HEK293 (cell line): ENCODE measurements around the gene IP6K2.

ENCODE experiments used
- ZIC2 ChIP-seq: fragments of 450-650 bp; formaldehyde crosslinking; IDR thresholded peaks from 2 replicates; pipeline ENCODE4 v1.5.1; 2016; ENCODE audit warnings: missing biosample characterization, missing genetic modification characterization
- ZNF121 ChIP-seq: fragments of 450-650 bp; formaldehyde crosslinking; IDR thresholded peaks from 2 replicates; pipeline ENCODE4 v1.5.1; 2016; ENCODE audit warnings: missing biosample characterization, missing genetic modification characterization
- ZNF223 ChIP-seq: fragments of 450-650 bp; formaldehyde crosslinking; IDR thresholded peaks from 2 replicates; pipeline ENCODE4 v1.5.1; 2016; ENCODE audit warnings: missing biosample characterization, missing genetic modification characterization
- ZNF324 ChIP-seq: fragments of 450-650 bp; formaldehyde crosslinking; IDR thresholded peaks from 2 replicates; pipeline ENCODE4 v1.5.1; 2016; ENCODE audit warnings: missing biosample characterization, missing genetic modification characterization
- ZNF580 ChIP-seq: fragments of 450-650 bp; formaldehyde crosslinking; IDR thresholded peaks from 2 replicates; pipeline ENCODE4 v1.5.1; 2016; ENCODE audit warnings: missing biosample characterization, missing genetic modification characterization
- ZNF658 ChIP-seq: fragments of 450-650 bp; formaldehyde crosslinking; IDR thresholded peaks from 2 replicates; pipeline ENCODE4; 2016; ENCODE audit warnings: missing biosample characterization, missing genetic modification characterization

DNA sequence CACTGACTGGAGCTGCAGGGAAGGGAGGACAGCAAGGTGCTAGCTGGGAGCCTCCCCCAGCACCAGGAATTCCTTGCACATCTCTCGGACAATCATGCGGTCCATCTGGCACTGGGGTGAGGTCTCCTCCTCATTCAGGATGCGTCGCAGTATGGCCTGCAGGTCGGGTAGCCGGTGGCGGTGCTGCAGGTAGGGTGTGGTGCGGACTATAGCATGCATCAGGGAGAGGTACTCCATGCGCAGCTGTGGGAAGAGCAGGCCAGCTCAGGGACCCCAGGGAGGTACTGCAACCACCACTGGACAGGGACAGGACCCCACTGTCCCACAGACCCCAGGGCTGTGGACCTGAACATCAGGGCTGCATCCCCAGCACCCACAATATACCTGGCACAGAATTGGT, 42.5 kb downstream of the IP6K2 start:
- TF ChIP-seq ZIC2: no peak
- TF ChIP-seq ZNF223 (tag by site-specific recombination): no peak
- no peak for TF ChIP-seq ZNF580 (tag by site-specific recombination)
- TF ChIP-seq ZNF324 (tag by site-specific recombination): no peak
- TF ChIP-seq ZNF121 (tag by site-specific recombination): no peak
- no peak for TF ChIP-seq ZNF658
